ENCODE data around the gene TAF10. TPM values are rescaled to one million over a fixed set of nuclear protein-coding genes. Genes with fewer than 3 reads are reported as not detected.

Gene TAF10
- total and polyA plus RNA-seq, 2 of the 13 experiments (the other 11 are each of a cell fraction or from before 2014, with no cell fraction given) = 71.3 to 134 TPM

DNA sequence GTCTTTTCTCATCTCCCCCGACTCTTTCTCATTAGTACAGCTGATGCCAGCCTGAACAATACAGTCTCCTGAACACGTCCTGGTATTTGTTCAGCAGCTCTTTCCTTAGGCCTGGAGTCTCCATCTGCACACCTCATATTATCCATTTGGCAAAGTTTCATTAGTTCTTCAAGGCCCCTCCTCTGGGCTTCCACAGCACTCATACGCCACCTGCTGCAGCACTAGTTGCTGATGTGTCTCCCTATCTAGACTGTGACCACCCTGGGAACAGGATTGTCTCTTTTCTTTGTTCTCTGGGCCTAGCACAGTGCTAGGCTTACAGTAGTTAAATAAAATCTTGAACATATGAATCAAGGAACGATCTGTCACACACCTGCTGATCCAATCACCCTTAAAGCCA, 26.4 kb upstream of the TAF10 start:
- no peak for FAIRE-seq
- Histone ChIP-seq H3K4me1 (ENCODE audit: insufficient read depth, low read length) (peaks cover 55% of the 10 kb centered on the region), H4K20me1 (ENCODE audit: insufficient read depth, low read length) (no peaks in the 10 kb centered on the region), H3K36me3 (replicated peaks in 1 of 2; ENCODE audit: control insufficient read depth in 1 of 2, insufficient read depth in 2 of 2, low read length in 2 of 2) (no peaks in the 10 kb centered on the region), H2AFZ (ENCODE audit: low read length) (no peak overlapping the region), H3K4me2 (ENCODE audit: low read depth, low read length) (no peak overlapping the region), H3K27me3 (ENCODE audit: control insufficient read depth in 1 of 2, insufficient read depth in 2 of 2, low read length in 2 of 2) (peaks cover 3 to 50% of the 10 kb centered on the region in 2 experiments; a peak in 3 of 5 replicates), H3K27ac (ENCODE audit: extremely low read length, insufficient read depth, low read length) (no peak overlapping the region), H3K4me3 (replicated peaks in 1 of 3; ENCODE audit: insufficient read depth in 1 of 3, low read depth in 2 of 3, low read length in 3 of 3) (no peak overlapping the region), H3K9ac (ENCODE audit: insufficient read depth, low read depth, low read length) (no peak overlapping the region), H3K79me2 (ENCODE audit: insufficient read depth, low read length) (no peaks in the 10 kb centered on the region), H3K9me3 (ENCODE audit: low read length) (no peaks in the 10 kb centered on the region)
- ChIA-PET POLR2A (interaction anchor here (0.9 kb wide), 1 partner anchor 20 kb away, joined by 4 read pairs; the partner anchor contains the start of gene TPP1), CTCF (ENCODE audit: low intra/inter-chr PET ratio, low total read pairs) (no interaction called here)
- intact Hi-C loops (cut with micrococcal nuclease; ENCODE audit: unreplicated experiment) = loop anchor here (1.0 kb wide), 1 partner anchor 107 kb away; no protein-coding TSS in a partner anchor
- in situ Hi-C loops (cut with HindIII; ENCODE audit: extremely low pct_ligation_motif_present, low pct_unique_long_range_greater_than_20kb) = no loop called here
- DNase-seq (ENCODE audit: low spot score) = no peak
- TF ChIP-seq RAD21 (CRISPR knock-in tag; IDR thresholded peaks at IDR 0.05) = no peak
- TF ChIP-seq STAG1 (CRISPR knock-in tag; IDR thresholded peaks at IDR 0.05) = peak; percentile 66
- TF ChIP-seq, protein P1, sequence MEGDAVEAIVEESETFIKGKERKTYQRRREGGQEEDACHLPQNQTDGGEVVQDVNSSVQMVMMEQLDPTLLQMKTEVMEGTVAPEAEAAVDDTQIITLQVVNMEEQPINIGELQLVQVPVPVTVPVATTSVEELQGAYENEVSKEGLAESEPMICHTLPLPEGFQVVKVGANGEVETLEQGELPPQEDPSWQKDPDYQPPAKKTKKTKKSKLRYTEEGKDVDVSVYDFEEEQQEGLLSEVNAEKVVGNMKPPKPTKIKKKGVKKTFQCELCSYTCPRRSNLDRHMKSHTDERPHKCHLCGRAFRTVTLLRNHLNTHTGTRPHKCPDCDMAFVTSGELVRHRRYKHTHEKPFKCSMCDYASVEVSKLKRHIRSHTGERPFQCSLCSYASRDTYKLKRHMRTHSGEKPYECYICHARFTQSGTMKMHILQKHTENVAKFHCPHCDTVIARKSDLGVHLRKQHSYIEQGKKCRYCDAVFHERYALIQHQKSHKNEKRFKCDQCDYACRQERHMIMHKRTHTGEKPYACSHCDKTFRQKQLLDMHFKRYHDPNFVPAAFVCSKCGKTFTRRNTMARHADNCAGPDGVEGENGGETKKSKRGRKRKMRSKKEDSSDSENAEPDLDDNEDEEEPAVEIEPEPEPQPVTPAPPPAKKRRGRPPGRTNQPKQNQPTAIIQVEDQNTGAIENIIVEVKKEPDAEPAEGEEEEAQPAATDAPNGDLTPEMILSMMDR (CRISPR knock-in tag; IDR thresholded peaks at IDR 0.05) = peak; percentile 47
- TF ChIP-seq, protein P2, sequence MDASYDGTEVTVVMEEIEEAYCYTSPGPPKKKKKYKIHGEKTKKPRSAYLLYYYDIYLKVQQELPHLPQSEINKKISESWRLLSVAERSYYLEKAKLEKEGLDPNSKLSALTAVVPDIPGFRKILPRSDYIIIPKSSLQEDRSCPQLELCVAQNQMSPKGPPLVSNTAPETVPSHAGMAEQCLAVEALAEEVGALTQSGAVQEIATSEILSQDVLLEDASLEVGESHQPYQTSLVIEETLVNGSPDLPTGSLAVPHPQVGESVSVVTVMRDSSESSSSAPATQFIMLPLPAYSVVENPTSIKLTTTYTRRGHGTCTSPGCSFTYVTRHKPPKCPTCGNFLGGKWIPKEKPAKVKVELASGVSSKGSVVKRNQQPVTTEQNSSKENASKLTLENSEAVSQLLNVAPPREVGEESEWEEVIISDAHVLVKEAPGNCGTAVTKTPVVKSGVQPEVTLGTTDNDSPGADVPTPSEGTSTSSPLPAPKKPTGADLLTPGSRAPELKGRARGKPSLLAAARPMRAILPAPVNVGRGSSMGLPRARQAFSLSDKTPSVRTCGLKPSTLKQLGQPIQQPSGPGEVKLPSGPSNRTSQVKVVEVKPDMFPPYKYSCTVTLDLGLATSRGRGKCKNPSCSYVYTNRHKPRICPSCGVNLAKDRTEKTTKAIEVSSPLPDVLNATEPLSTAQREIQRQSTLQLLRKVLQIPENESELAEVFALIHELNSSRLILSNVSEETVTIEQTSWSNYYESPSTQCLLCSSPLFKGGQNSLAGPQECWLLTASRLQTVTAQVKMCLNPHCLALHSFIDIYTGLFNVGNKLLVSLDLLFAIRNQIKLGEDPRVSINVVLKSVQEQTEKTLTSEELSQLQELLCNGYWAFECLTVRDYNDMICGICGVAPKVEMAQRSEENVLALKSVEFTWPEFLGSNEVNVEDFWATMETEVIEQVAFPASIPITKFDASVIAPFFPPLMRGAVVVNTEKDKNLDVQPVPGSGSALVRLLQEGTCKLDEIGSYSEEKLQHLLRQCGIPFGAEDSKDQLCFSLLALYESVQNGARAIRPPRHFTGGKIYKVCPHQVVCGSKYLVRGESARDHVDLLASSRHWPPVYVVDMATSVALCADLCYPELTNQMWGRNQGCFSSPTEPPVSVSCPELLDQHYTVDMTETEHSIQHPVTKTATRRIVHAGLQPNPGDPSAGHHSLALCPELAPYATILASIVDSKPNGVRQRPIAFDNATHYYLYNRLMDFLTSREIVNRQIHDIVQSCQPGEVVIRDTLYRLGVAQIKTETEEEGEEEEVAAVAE (CRISPR knock-in tag; IDR thresholded peaks at IDR 0.05; ENCODE audit: borderline replicate concordance) = no peak
- peak; percentile 12; the same call in 1 of the 2 replicates for TF ChIP-seq SMC3 (IDR thresholded peaks at IDR 0.05; ENCODE audit: low read length)
- no peak for TF ChIP-seq ELF3 (CRISPR knock-in tag; IDR thresholded peaks at IDR 0.05)
- no peak for TF ChIP-seq ZNF234 (CRISPR knock-in tag; conservative IDR thresholded peaks at IDR 0.05)
- no TSS peak for BruUV-seq (replicated peaks)
- 5% methylated on average over 4 of the region's 4 CpGs for WGBS (ENCODE audit: low lambda C conversion rate)
- peak; percentile 26; the same call in 1 of the 3 replicates for ATAC-seq

Measured in HepG2 (cell line).